Progenitor cell of endocrine pancreas (in vitro differentiated cells): ENCODE data around the gene CCDC148. TPM values are rescaled to one million over a fixed set of nuclear protein-coding genes. Genes with fewer than 3 reads are reported as not detected.

ENCODE experiments used
- DNase-seq: peaks from one replicate; pipeline ENCODE4 v3.0.0; 2021; ENCODE audit warnings: low spot score; ENCODE audit not compliant: unreplicated experiment
- H3K27ac Mint-ChIP-seq: 2 replicates; pipeline ENCODE4 v1.8.0; 2021; ENCODE audit warnings: mild to moderate bottlenecking, moderate library complexity, mixed read lengths
- H3K27me3 Mint-ChIP-seq: 2 replicates; pipeline ENCODE4 v1.8.0; 2021; ENCODE audit warnings: mixed read lengths
- H3K36me3 Mint-ChIP-seq: 2 replicates; pipeline ENCODE4 v1.8.0; 2022; ENCODE audit warnings: mixed read lengths; ENCODE audit not compliant: insufficient read depth
- H3K4me1 Mint-ChIP-seq: 2 replicates; pipeline ENCODE4 v1.8.0; 2021; ENCODE audit warnings: low read depth, mixed read lengths
- H3K4me3 Mint-ChIP-seq: 2 replicates; pipeline ENCODE4 v1.8.0; 2021; ENCODE audit warnings: low read depth, mild to moderate bottlenecking, moderate library complexity, mixed read lengths
- H3K9me3 Mint-ChIP-seq: 2 replicates; pipeline ENCODE4 v1.8.0; 2021; ENCODE audit warnings: low read depth, mixed read lengths
- CTCF ChIP-seq: fragments of 200-600 bp; sonication (generic); IDR thresholded peaks from one replicate; pipeline ENCODE4 v1.5.0; 2021; ENCODE audit warnings: antibody characterized with exemption, mild to moderate bottlenecking; ENCODE audit not compliant: unreplicated experiment
- total RNA-seq: library from RNA; stranded (reverse); gene quantifications from 2 replicates; pipeline ENCODE4 v1.2.1, GENCODE V29; 2021

CCDC148 gene
- total RNA-seq, 1 donor from 2014 or later = 3.9 TPM

- peaks cover 1% of the 10 kb centered on the region for H3K36me3 Mint-ChIP-seq
- DNase-seq = no peak
- no peak overlapping the region for H3K27ac Mint-ChIP-seq
- no peaks in the 10 kb centered on the region for H3K4me1 Mint-ChIP-seq
- H3K4me3 Mint-ChIP-seq = no peak overlapping the region
- H3K9me3 Mint-ChIP-seq = peaks cover 12% of the 10 kb centered on the region
- H3K27me3 Mint-ChIP-seq = no peaks in the 10 kb centered on the region
- no peak for TF ChIP-seq CTCF
These were observed 314.4 kb downstream of the CCDC148 start for GRCh38 chr2:158142165-158142564.

- Mint-ChIP-seq H3K4me1 (no peaks in the 10 kb centered on the region), H3K36me3 (peaks cover under 1% of the 10 kb centered on the region), H3K27me3 (no peaks in the 10 kb centered on the region), H3K9me3 (peaks cover 3% of the 10 kb centered on the region), H3K27ac (no peak overlapping the region), H3K4me3 (no peak overlapping the region)
- DNase-seq = no peak
- TF ChIP-seq CTCF = no peak
These were observed 316.4 kb downstream of the CCDC148 start for GRCh38 chr2:158140201-158140600.

- peaks cover 2% of the 10 kb centered on the region for H3K4me1 Mint-ChIP-seq
- no peak for DNase-seq
- no peak overlapping the region for H3K4me3 Mint-ChIP-seq
- H3K27me3 Mint-ChIP-seq = no peaks in the 10 kb centered on the region
- no peak for TF ChIP-seq CTCF
- no peaks in the 10 kb centered on the region for H3K9me3 Mint-ChIP-seq
- no peaks in the 10 kb centered on the region for H3K36me3 Mint-ChIP-seq
- no peak overlapping the region for H3K27ac Mint-ChIP-seq
These were observed 318.3 kb downstream of the CCDC148 start for GRCh38 chr2:158138255-158138654.

GRCh38 chr2:158135096-158135495 lies 321.5 kb downstream of the CCDC148 start:
- no peaks in the 10 kb centered on the region for H3K36me3 Mint-ChIP-seq
- H3K4me1 Mint-ChIP-seq = peaks cover 20% of the 10 kb centered on the region

GRCh38 chr2:158134655-158135054 lies 321.9 kb downstream of the CCDC148 start:
- DNase-seq = no peak
- Mint-ChIP-seq H3K4me1 (peaks cover 20% of the 10 kb centered on the region), H3K27me3 (no peaks in the 10 kb centered on the region), H3K27ac (no peak overlapping the region), H3K4me3 (no peak overlapping the region), H3K36me3 (no peaks in the 10 kb centered on the region), H3K9me3 (peaks cover 4% of the 10 kb centered on the region)
- TF ChIP-seq CTCF = no peak

More at GRCh38 chr2:158135096-158135495, 321.5 kb downstream of the CCDC148 start:
- H3K27me3 Mint-ChIP-seq = no peaks in the 10 kb centered on the region
- H3K27ac Mint-ChIP-seq = no peak overlapping the region
- DNase-seq = no peak
- H3K4me3 Mint-ChIP-seq = no peak overlapping the region
- TF ChIP-seq CTCF = no peak
- H3K9me3 Mint-ChIP-seq = peaks cover 4% of the 10 kb centered on the region
